Heart right ventricle (tissue), 16 donors: Measurements from ENCODE around the gene ST6GALNAC3. TPM values are rescaled to one million over a fixed set of nuclear protein-coding genes. Genes with fewer than 3 reads are reported as not detected.
"Not testable (repeated sequence)": the region's sequence is repeated elsewhere in the genome, so short reads cannot be mapped to it uniquely, and the experiment has no call there.

Experiments used
- ATAC-seq, 8 donors: fragments of 200-7000 bp; cut with Tn5 transposase; one replicate each; pipeline ENCODE4 v1.9.1; 2020; ENCODE audit warnings: mild to moderate bottlenecking in 8 of 8, moderate library complexity in 8 of 8, moderate number of reproducible peaks in 1 of 8
- DNase-seq, 2 donors: peaks; one replicate each; pipeline ENCODE4 v3.0.0-alpha.2; 2020
- H3K27ac ChIP-seq, 10 donors: fragments of 200-600 bp; sonication (generic) in 2 of 10; one replicate each; pipeline versions ENCODE4 v1.5.0 to v1.8.0; 2020 to 2022; ENCODE audit warnings: mild to moderate bottlenecking in 3 of 10
- H3K27me3 ChIP-seq, 7 donors: fragments of 200-600 bp; one replicate each; pipeline ENCODE4 v1.8.0; 2021 to 2022; ENCODE audit warnings: mild to moderate bottlenecking in 2 of 7
- H3K36me3 ChIP-seq, 9 donors: fragments of 200-600 bp; sonication (generic) in 1 of 9; one replicate each; pipeline versions ENCODE4 v1.5.0 to v1.8.0; 2020 to 2022; ENCODE audit warnings: mild to moderate bottlenecking in 2 of 9
- H3K4me1 ChIP-seq, 9 donors: fragments of 200-600 bp; sonication (generic) in 1 of 9; one replicate each; pipeline versions ENCODE4 v1.5.0 to v1.8.0; 2020 to 2022; ENCODE audit warnings: mild to moderate bottlenecking in 4 of 9
- H3K4me3 ChIP-seq, 10 donors: fragments of 200-600 bp; sonication (generic) in 2 of 10; one replicate each; pipeline versions ENCODE4 v1.5.0 to v1.8.0; 2020 to 2022; ENCODE audit warnings: mild to moderate bottlenecking in 7 of 10, moderate library complexity in 2 of 10
- H3K9me3 ChIP-seq, 11 donors: fragments of 200-600 bp in 10 of 11; sonication (generic) in 2 of 11; one replicate each; pipeline versions ENCODE4 v1.5.0 to v1.8.0; 2013 to 2022; ENCODE audit warnings: mild to moderate bottlenecking in 2 of 11, control low read depth in 1 of 11, moderate library complexity in 1 of 11
- WGBS, 2 donors: extraction: QIAGEN DNeasy Blood & Tissue Kit; methylation state at CpG; one replicate each; pipeline ENCODE4 v1.1.7; 2013; ENCODE audit warnings: inconsistent platforms in 1 of 2; 5-methylcytosine and 5-hydroxymethylcytosine counted together
- intact Hi-C, 10 donors: fragments of 100-400 bp; cut with DNase I; formaldehyde crosslinking; loops; one replicate each; pipeline versions ENCODE4 v1.11.1 to v1.14.2; 2022
- polyA plus RNA-seq, 2 donors: library from polyadenylated mRNA; stranded (reverse); fragments of 200-250 nt; gene quantifications; one replicate each; pipeline ENCODE4 v1.2.3, GENCODE V29; 2013
- total RNA-seq, 10 donors: library from RNA; stranded (reverse); fragmentation: NEBNext Ultra II Directional in 3 of 10; extraction: Animal tissue kit (Norgen Biotek cat#: 25700) in 3 of 10; gene quantifications; one replicate each; pipeline versions ENCODE4 v1.2.1 to v1.2.4, GENCODE V29; 2021 to 2023
- TF ChIP-seq, protein P1 (sequence below), 9 donors: fragments of 200-600 bp; sonication (generic) in 2 of 9; IDR thresholded peaks; one replicate each; pipeline versions ENCODE4 v1.5.0 to v1.8.0; 2021 to 2022; ENCODE audit warnings: antibody characterized with exemption in 9 of 9, mild to moderate bottlenecking in 5 of 9, moderate library complexity in 1 of 9
- donor health status: Arrhythmogenic right ventricular cardiomyopathy.
- donor health status: ischemic (EF 13 %, LVEDD 7.1; RV severe dilation, severe dysfunction).
- donor health status: healthy with polysubstance abuse.
- donor health status: DM: no; HTN: yes; CAD: no.
- donor health status: DM: no; HTN: no; CAD: no.
- donor health status: ischemic (EF 25% LVEDD 6.9; RV normal size, moderate dysfunction).
- donor health status: ischemic (EF 25% LVEDD 5.7; RV mildly dilated, moderate dysfunction).
- donor health status: healthy.
- donor health status: DM: yes; HTN: yes; CAD: no.
- donor health status: Ischemic cardiomyopathy.
- donor health status: ischemic (EF 35%, LVEDD 5.7; RV mildly dilated, moderate dysfunction).
- donor health status: nonischemic (EF 11% LVEDD 7.7; RV severe dilation, severe dysfunction).
- donor health status: DM: yes; HTN: yes; CAD: no.
- donor health status: PGD.
- donor health status: ischemic (EF 29% LVEDD 5.4; RV normal size, mild dysfunction).
- donor health status: nonischemic (EF 23%, LVEDD 6.1; RV moderate dilation, normal function).

The ST6GALNAC3 gene
- total and polyA plus RNA-seq, 12 donors, result 2.8 to 10.3 (median 4.8) TPM

DNA sequence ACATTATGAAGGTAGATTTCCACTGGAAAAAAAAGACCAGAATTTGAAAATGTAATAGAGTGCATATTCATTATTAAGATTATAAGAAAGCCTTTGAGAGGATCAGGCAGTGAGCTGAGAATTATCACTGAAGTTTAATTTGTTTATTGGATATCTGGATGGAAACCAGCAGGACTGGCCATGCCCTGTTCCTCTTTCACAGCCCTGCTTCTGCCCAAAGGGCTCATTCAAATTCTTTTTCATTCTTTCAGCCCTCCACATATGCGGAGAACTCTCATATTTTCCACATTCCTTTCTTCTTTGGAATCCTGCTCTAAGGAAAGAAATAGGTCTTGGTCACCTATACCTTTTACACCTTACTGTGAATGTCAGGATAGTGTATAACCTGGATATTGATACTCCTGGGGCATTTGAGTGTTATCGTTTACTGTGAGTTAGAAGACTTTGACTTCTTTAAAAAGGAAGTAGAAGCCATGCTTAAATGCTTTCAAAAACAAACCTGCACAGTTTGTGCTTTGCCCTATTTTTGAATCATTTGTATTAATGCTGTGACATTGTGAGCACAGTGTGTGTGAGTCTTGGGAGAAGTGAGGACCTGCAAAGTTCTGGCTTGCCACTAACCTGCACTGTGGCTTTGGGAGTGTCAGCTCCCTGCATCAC is 35.5 kb downstream of the ST6GALNAC3 start:
- Histone ChIP-seq H3K9me3 (no peaks in the 10 kb centered on the region), H3K4me3 (no peak overlapping the region), H3K36me3 (no peaks in the 10 kb centered on the region), H3K4me1 (peaks cover 0 to 23% (median 3%) of the 10 kb centered on the region in 9 donors), H3K27ac (no peak overlapping the region), H3K27me3 (no peaks in the 10 kb centered on the region)
- intact Hi-C loops, result no loop called here
- no peak for DNase-seq
- TF ChIP-seq, protein P1, sequence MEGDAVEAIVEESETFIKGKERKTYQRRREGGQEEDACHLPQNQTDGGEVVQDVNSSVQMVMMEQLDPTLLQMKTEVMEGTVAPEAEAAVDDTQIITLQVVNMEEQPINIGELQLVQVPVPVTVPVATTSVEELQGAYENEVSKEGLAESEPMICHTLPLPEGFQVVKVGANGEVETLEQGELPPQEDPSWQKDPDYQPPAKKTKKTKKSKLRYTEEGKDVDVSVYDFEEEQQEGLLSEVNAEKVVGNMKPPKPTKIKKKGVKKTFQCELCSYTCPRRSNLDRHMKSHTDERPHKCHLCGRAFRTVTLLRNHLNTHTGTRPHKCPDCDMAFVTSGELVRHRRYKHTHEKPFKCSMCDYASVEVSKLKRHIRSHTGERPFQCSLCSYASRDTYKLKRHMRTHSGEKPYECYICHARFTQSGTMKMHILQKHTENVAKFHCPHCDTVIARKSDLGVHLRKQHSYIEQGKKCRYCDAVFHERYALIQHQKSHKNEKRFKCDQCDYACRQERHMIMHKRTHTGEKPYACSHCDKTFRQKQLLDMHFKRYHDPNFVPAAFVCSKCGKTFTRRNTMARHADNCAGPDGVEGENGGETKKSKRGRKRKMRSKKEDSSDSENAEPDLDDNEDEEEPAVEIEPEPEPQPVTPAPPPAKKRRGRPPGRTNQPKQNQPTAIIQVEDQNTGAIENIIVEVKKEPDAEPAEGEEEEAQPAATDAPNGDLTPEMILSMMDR (IDR thresholded peaks at IDR 0.05), result no peak
- WGBS, 2 donors, result 44 to 73% methylated on average over 2 of the region's 2 CpGs
- ATAC-seq, result no peak

DNA sequence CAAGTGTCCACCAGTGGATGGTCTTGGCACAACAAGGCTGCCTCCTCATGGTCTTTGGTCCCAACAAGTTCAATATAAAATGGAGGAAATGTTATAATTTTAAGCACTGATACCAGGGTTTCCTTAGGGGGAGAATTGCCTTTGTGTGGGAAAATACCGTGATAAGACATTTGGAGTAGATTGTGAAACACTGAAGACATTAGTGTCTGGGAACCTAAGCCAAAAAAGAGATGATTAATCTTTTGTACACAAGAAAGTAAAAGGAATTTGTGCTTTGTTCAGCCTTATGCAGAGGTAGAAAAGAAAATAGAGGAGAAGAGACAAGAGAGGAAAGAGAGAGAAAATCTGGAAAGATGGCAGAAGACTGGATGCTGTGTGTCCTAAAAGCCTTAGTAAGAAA is 36.1 kb downstream of the ST6GALNAC3 start:
- intact Hi-C loops, result no loop called here
- H3K36me3 ChIP-seq, result no peaks in the 10 kb centered on the region
- no peak overlapping the region for H3K27ac ChIP-seq
- ATAC-seq (no peak), DNase-seq (no peak)
- WGBS, 2 donors, result 51 to 82% methylated on average over 1 of the region's 1 CpG
- no peaks in the 10 kb centered on the region for H3K27me3 ChIP-seq
- H3K9me3 ChIP-seq, result no peaks in the 10 kb centered on the region
- no peak overlapping the region for H3K4me3 ChIP-seq
- TF ChIP-seq, protein P1 (IDR thresholded peaks at IDR 0.05), result no peak
- peaks cover 0 to 23% (median 3%) of the 10 kb centered on the region in 9 donors for H3K4me1 ChIP-seq

DNA sequence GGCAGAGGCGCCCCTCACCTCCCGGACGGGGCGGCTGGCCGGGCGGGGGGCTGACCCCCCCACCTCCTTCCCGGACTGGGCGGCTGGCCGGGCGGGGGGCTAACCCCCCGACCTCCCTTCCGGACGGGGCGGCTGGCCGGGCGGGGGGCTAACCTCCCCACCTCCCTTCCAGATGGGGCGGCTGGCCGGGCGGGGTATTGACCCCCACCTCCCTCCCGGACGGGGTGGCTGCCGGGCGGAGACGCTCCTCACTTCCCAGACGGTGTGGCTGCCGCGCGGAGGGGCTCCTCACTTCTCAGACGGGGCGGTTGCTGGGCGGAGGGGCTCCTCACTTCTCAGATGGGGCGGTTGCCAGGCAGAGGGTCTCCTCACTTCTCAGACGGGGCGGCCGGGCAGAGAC is 37.8 kb downstream of the ST6GALNAC3 start:
- H3K36me3 ChIP-seq, DNase-seq, intact Hi-C loops, H3K4me3 ChIP-seq, H3K27ac ChIP-seq, H3K9me3 ChIP-seq, ATAC-seq, H3K27me3 ChIP-seq: not testable (repeated sequence)
- H3K4me1 ChIP-seq, result peaks cover 0 to 23% (median 3%) of the 10 kb centered on the region in 9 donors
- 97 to 98% methylated on average over 16 to 31 of the region's 35 CpGs for WGBS, 2 donors

DNA sequence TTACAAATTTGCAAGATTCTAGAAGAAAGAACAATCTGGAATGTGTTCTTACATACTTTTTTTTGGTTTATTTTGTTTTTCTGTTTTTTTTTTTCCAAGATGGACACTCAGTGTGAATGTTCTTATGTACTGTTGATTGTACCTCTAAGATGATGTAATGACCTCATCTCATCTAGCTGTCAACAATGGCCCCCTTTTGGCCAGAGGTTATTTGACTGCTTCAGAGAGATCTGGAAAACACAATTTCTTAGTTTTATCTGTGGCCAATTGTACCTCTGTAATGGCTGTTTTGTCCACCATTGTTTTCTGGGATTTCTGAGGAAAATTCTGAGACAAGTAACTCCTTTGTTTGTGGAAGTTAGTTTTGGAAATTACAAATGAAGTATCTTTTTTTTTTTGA is 38.9 kb downstream of the ST6GALNAC3 start:
- intact Hi-C loops, result no loop called here
- TF ChIP-seq, protein P1 (IDR thresholded peaks at IDR 0.05), result no peak
- H3K36me3 ChIP-seq, result no peaks in the 10 kb centered on the region
- H3K4me3 ChIP-seq, result no peak overlapping the region
- DNase-seq (no peak), ATAC-seq (no peak)
- no peaks in the 10 kb centered on the region for H3K27me3 ChIP-seq
- no peaks in the 10 kb centered on the region for H3K9me3 ChIP-seq
- H3K4me1 ChIP-seq, result peaks cover 0 to 23% (median 3%) of the 10 kb centered on the region in 9 donors
- H3K27ac ChIP-seq, result no peak overlapping the region

DNA sequence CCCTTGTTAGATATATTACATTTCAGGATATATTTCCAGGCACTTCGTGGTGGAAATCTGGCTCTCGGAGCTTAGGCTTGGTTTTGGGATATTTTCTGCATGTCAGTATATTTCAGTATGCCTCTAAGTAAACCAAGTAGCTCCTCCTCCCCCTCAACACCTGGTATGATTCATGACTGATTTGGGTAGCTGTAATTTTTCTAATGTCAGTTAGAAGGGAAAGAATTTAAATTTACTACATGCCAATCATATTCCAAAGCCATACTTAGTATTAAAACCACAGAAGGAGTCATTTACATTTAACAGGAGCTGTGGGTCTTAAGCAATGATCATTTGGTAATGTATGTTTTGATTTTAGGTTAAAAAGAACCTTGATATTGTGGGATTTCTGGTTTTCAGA is 40.6 kb downstream of the ST6GALNAC3 start:
- Histone ChIP-seq H3K9me3 (no peaks in the 10 kb centered on the region), H3K4me3 (no peak overlapping the region), H3K4me1 (peaks cover 0 to 5% (median 0%) of the 10 kb centered on the region in 9 donors), H3K27me3 (no peaks in the 10 kb centered on the region), H3K36me3 (no peaks in the 10 kb centered on the region), H3K27ac (no peak overlapping the region)
- TF ChIP-seq, protein P1 (IDR thresholded peaks at IDR 0.05), result no peak
- intact Hi-C loops, result no loop called here
- ATAC-seq (no peak), DNase-seq (no peak)
- WGBS, 2 donors, result 96 to 99% methylated on average over 2 of the region's 2 CpGs
